ENCODE data around the gene RAD51D.

The RAD51D gene

GRCh38 chr17:35164716-35165115 lies 45.1 kb upstream of the RAD51D start (continued):
- no peak for TF ChIP-seq ZC3H10 (CRISPR knock-in tag; IDR thresholded peaks at IDR 0.05)
- no peak for TF ChIP-seq ESRRG (CRISPR knock-in tag; IDR thresholded peaks at IDR 0.05)

- TF ChIP-seq BACH2 (CRISPR knock-in tag; IDR thresholded peaks at IDR 0.05; ENCODE audit: borderline replicate concordance), result no peak
- no peak for TF ChIP-seq GLIS3 (CRISPR knock-in tag; IDR thresholded peaks at IDR 0.05)
- TF ChIP-seq ISL1 (CRISPR knock-in tag; IDR thresholded peaks at IDR 0.05), result no peak
- TF ChIP-seq PPARA (CRISPR knock-in tag; IDR thresholded peaks at IDR 0.05; ENCODE audit: borderline replicate concordance), result no peak
- no peak for TF ChIP-seq TOX (CRISPR knock-in tag; IDR thresholded peaks at IDR 0.05; ENCODE audit: borderline replicate concordance)
- TF ChIP-seq SNAI2 (CRISPR knock-in tag; IDR thresholded peaks at IDR 0.05), result no peak
- TF ChIP-seq ARNTL (CRISPR knock-in tag; IDR thresholded peaks at IDR 0.05; ENCODE audit: borderline replicate concordance, low read depth), result no peak
- TF ChIP-seq CSDC2 (CRISPR knock-in tag; IDR thresholded peaks at IDR 0.05), result no peak
- TF ChIP-seq TCF4 (CRISPR knock-in tag; IDR thresholded peaks at IDR 0.05; ENCODE audit: borderline replicate concordance), result no peak
- no peak for TF ChIP-seq ZC3H10 (CRISPR knock-in tag; IDR thresholded peaks at IDR 0.05)
- no peak for TF ChIP-seq CREB5 (CRISPR knock-in tag; IDR thresholded peaks at IDR 0.05; ENCODE audit: low read depth)
- no peak for TF ChIP-seq PATZ1 (CRISPR knock-in tag; IDR thresholded peaks at IDR 0.05; ENCODE audit: borderline replicate concordance)
- no peak for TF ChIP-seq OSR1 (CRISPR knock-in tag; IDR thresholded peaks at IDR 0.05)
Observed at GRCh38 chr17:35163886-35164285, 44.2 kb upstream of the RAD51D start.

GRCh38 chr17:35162755-35163154 lies 43.1 kb upstream of the RAD51D start:
- TF ChIP-seq ARNTL (CRISPR knock-in tag; IDR thresholded peaks at IDR 0.05; ENCODE audit: borderline replicate concordance, low read depth) (no peak), TCF4 (CRISPR knock-in tag; IDR thresholded peaks at IDR 0.05; ENCODE audit: borderline replicate concordance) (no peak), ZNF8 (CRISPR knock-in tag; IDR thresholded peaks at IDR 0.05) (no peak), ZNF565 (CRISPR knock-in tag; conservative IDR thresholded peaks at IDR 0.05; ENCODE audit: low read depth) (no peak), PPARA (CRISPR knock-in tag; IDR thresholded peaks at IDR 0.05; ENCODE audit: borderline replicate concordance) (no peak), RARB (CRISPR knock-in tag; IDR thresholded peaks at IDR 0.05) (no peak), ESRRG (CRISPR knock-in tag; IDR thresholded peaks at IDR 0.05) (no peak), ISL1 (CRISPR knock-in tag; IDR thresholded peaks at IDR 0.05) (no peak), ZC3H10 (CRISPR knock-in tag; IDR thresholded peaks at IDR 0.05) (no peak), CREB5 (CRISPR knock-in tag; IDR thresholded peaks at IDR 0.05; ENCODE audit: low read depth) (no peak), POU6F1 (CRISPR knock-in tag; IDR thresholded peaks at IDR 0.05; ENCODE audit: borderline replicate concordance, low read depth) (no peak), SNAI2 (CRISPR knock-in tag; IDR thresholded peaks at IDR 0.05) (no peak), PATZ1 (CRISPR knock-in tag; IDR thresholded peaks at IDR 0.05; ENCODE audit: borderline replicate concordance) (no peak), ZFP30 (CRISPR knock-in tag; IDR thresholded peaks at IDR 0.05) (no peak), OSR1 (CRISPR knock-in tag; IDR thresholded peaks at IDR 0.05) (no peak), ZFP3 (CRISPR knock-in tag; IDR thresholded peaks at IDR 0.05) (no peak), BACH2 (CRISPR knock-in tag; IDR thresholded peaks at IDR 0.05; ENCODE audit: borderline replicate concordance) (no peak), CSDC2 (CRISPR knock-in tag; IDR thresholded peaks at IDR 0.05) (no peak), TSHZ2 (CRISPR knock-in tag; IDR thresholded peaks at IDR 0.05) (no peak)
- ATAC-seq, result no peak

More at GRCh38 chr17:35163886-35164285, 44.2 kb upstream of the RAD51D start:
- no peak for ATAC-seq
